HEK293 (cell line): Measurements from ENCODE around the gene LRP6.

Experiments
- CTCF ChIP-seq: fragments of 450-650 bp; formaldehyde crosslinking; IDR thresholded peaks from 2 replicates; pipeline ENCODE4 v1.5.1; 2016; ENCODE audit warnings: missing biosample characterization, missing genetic modification characterization
- GLI2 ChIP-seq: fragments of 450-650 bp; formaldehyde crosslinking; IDR thresholded peaks from 2 replicates; pipeline ENCODE4; 2017; ENCODE audit warnings: missing biosample characterization, missing genetic modification characterization, low read depth, borderline replicate concordance
- ZNF449 ChIP-seq: fragments of 450-650 bp; formaldehyde crosslinking; IDR thresholded peaks from 2 replicates; pipeline ENCODE4 v1.5.1; 2017; ENCODE audit warnings: missing biosample characterization, mild to moderate bottlenecking, missing genetic modification characterization, moderate library complexity
- ZNF571 ChIP-seq: fragments of 450-650 bp; formaldehyde crosslinking; IDR thresholded peaks from 2 replicates; pipeline ENCODE4 v1.5.0; 2017; ENCODE audit warnings: missing biosample characterization, missing genetic modification characterization
- ZNF768 ChIP-seq: fragments of 450-650 bp; formaldehyde crosslinking; IDR thresholded peaks from 2 replicates; pipeline ENCODE4 v1.5.1; 2018; ENCODE audit warnings: missing biosample characterization, mild to moderate bottlenecking, missing genetic modification characterization
- TF ChIP-seq, protein P1 (sequence below): fragments of 450-650 bp; formaldehyde crosslinking; IDR thresholded peaks from 2 replicates; pipeline ENCODE4 v1.5.1; 2016; ENCODE audit warnings: missing biosample characterization, missing genetic modification characterization
- TF ChIP-seq, protein P2 (sequence below): fragments of 450-650 bp; formaldehyde crosslinking; optimal IDR thresholded peaks from 2 replicates; pipeline ENCODE3; 2016; ENCODE audit warnings: missing biosample characterization, mild to moderate bottlenecking, missing genetic modification characterization
- TF ChIP-seq, protein P3 (sequence below): fragments of 450-650 bp; formaldehyde crosslinking; IDR thresholded peaks from 2 replicates; pipeline ENCODE4 v1.5.1; 2016; ENCODE audit warnings: missing biosample characterization, missing genetic modification characterization

GRCh38 chr12:12281134-12281533, 14.3 kb upstream of the LRP6 start:
- TF ChIP-seq CTCF, result no peak
- TF ChIP-seq GLI2 (tag by site-specific recombination), result no peak
- no peak for TF ChIP-seq ZNF571 (tag by site-specific recombination)
- TF ChIP-seq, protein P1, sequence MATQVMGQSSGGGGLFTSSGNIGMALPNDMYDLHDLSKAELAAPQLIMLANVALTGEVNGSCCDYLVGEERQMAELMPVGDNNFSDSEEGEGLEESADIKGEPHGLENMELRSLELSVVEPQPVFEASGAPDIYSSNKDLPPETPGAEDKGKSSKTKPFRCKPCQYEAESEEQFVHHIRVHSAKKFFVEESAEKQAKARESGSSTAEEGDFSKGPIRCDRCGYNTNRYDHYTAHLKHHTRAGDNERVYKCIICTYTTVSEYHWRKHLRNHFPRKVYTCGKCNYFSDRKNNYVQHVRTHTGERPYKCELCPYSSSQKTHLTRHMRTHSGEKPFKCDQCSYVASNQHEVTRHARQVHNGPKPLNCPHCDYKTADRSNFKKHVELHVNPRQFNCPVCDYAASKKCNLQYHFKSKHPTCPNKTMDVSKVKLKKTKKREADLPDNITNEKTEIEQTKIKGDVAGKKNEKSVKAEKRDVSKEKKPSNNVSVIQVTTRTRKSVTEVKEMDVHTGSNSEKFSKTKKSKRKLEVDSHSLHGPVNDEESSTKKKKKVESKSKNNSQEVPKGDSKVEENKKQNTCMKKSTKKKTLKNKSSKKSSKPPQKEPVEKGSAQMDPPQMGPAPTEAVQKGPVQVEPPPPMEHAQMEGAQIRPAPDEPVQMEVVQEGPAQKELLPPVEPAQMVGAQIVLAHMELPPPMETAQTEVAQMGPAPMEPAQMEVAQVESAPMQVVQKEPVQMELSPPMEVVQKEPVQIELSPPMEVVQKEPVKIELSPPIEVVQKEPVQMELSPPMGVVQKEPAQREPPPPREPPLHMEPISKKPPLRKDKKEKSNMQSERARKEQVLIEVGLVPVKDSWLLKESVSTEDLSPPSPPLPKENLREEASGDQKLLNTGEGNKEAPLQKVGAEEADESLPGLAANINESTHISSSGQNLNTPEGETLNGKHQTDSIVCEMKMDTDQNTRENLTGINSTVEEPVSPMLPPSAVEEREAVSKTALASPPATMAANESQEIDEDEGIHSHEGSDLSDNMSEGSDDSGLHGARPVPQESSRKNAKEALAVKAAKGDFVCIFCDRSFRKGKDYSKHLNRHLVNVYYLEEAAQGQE (tag by site-specific recombination), result no peak
- no peak for TF ChIP-seq ZNF768
- TF ChIP-seq, protein P2, sequence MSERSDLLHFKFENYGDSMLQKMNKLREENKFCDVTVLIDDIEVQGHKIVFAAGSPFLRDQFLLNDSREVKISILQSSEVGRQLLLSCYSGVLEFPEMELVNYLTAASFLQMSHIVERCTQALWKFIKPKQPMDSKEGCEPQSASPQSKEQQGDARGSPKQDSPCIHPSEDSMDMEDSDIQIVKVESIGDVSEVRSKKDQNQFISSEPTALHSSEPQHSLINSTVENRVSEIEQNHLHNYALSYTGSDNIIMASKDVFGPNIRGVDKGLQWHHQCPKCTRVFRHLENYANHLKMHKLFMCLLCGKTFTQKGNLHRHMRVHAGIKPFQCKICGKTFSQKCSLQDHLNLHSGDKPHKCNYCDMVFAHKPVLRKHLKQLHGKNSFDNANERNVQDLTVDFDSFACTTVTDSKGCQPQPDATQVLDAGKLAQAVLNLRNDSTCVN (tag by site-specific recombination), result no peak
- TF ChIP-seq ZNF449 (tag by site-specific recombination), result no peak
- TF ChIP-seq, protein P3, sequence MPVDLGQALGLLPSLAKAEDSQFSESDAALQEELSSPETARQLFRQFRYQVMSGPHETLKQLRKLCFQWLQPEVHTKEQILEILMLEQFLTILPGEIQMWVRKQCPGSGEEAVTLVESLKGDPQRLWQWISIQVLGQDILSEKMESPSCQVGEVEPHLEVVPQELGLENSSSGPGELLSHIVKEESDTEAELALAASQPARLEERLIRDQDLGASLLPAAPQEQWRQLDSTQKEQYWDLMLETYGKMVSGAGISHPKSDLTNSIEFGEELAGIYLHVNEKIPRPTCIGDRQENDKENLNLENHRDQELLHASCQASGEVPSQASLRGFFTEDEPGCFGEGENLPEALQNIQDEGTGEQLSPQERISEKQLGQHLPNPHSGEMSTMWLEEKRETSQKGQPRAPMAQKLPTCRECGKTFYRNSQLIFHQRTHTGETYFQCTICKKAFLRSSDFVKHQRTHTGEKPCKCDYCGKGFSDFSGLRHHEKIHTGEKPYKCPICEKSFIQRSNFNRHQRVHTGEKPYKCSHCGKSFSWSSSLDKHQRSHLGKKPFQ (tag by site-specific recombination), result no peak
